ENCODE data around the gene RNF32.

GRCh38 chr7:156608173-156608478, 32.4 kb upstream of the RNF32 start:
- TF ChIP-seq CTCF (conservative IDR thresholded peaks at IDR 0.05 in 1 of 2, IDR thresholded peaks at IDR 0.05 in 1 of 2; ENCODE audit: extremely low read depth in 1 of 2, insufficient read depth in 1 of 2, low read depth in 1 of 2, low read length in 2 of 2): no peak
- no peak for TF ChIP-seq EZH2 (IDR thresholded peaks at IDR 0.05; ENCODE audit: borderline replicate concordance, low read length)

All from mammary epithelial cell (primary cell).